ENCODE measurements around the gene CRACDL.

Gene CRACDL

GRCh38 chr2:98815795-98816194 is 120.2 kb downstream of the CRACDL start:
- no peaks in the 10 kb centered on the region for H3K27me3 ChIP-seq (ENCODE audit: control insufficient read depth, insufficient read depth, low read length)
- DNase-seq (ENCODE audit: low read depth, low spot score) = no peak
- H3K36me3 ChIP-seq (ENCODE audit: control insufficient read depth, insufficient read depth, low read length) = no peaks in the 10 kb centered on the region
- no CpG with 5 or more reads among the region's 2 CpGs for WGBS (ENCODE audit: insufficient coverage, insufficient read length)
- H3K27ac ChIP-seq (ENCODE audit: low read length) = no peak overlapping the region
- no peaks in the 10 kb centered on the region for H3K9me3 ChIP-seq (ENCODE audit: control insufficient read depth, insufficient read depth, low read length)
- H3K4me3 ChIP-seq (ENCODE audit: low read length) = no peak overlapping the region
- H3K4me1 ChIP-seq (ENCODE audit: control insufficient read depth, insufficient read depth, low read length) = no peaks in the 10 kb centered on the region

DNA sequence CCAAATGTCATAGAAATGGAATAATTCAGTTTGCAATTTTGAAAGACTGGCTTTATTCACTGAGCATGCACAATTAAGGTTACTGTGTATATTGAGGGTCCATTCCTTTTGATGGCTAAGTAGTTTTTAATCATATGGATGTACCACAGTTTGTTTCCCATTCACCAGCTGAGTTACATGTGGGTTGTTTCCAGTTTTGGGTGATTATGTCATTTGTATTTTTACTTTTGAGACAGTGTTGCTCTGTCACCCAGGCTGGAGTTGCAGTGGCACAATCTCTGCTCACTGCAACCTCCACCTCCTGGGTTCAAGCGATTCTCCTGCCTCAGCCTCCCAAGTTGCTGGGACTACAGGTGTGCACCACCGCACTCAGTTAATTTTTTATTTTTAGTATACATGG is 124.3 kb downstream of the CRACDL start:
- no peaks in the 10 kb centered on the region for H3K27me3 ChIP-seq (ENCODE audit: control insufficient read depth, insufficient read depth, low read length)
- H3K4me3 ChIP-seq (ENCODE audit: low read length) = no peak overlapping the region
- H3K4me1 ChIP-seq (ENCODE audit: control insufficient read depth, insufficient read depth, low read length) = no peaks in the 10 kb centered on the region
- H3K9me3 ChIP-seq (ENCODE audit: control insufficient read depth, insufficient read depth, low read length) = no peaks in the 10 kb centered on the region
- H3K27ac ChIP-seq (ENCODE audit: low read length) = no peak overlapping the region
- no peak for DNase-seq (ENCODE audit: low read depth, low spot score)
- H3K36me3 ChIP-seq (ENCODE audit: control insufficient read depth, insufficient read depth, low read length) = no peaks in the 10 kb centered on the region
- no CpG with 5 or more reads among the region's 2 CpGs for WGBS (ENCODE audit: insufficient coverage, insufficient read length)

- Histone ChIP-seq H3K36me3 (ENCODE audit: control insufficient read depth, insufficient read depth, low read length) (no peaks in the 10 kb centered on the region), H3K27me3 (ENCODE audit: control insufficient read depth, insufficient read depth, low read length) (no peaks in the 10 kb centered on the region), H3K27ac (ENCODE audit: low read length) (no peak overlapping the region), H3K4me3 (ENCODE audit: low read length) (no peak overlapping the region), H3K4me1 (ENCODE audit: control insufficient read depth, insufficient read depth, low read length) (0 out of 2 replicates have a peak, but pooled peaks cover under 1% of the 10 kb centered on the region), H3K9me3 (ENCODE audit: control insufficient read depth, insufficient read depth, low read length) (no peaks in the 10 kb centered on the region)
- no CpG with 5 or more reads among the region's 3 CpGs for WGBS (ENCODE audit: insufficient coverage, insufficient read length)
- no peak for DNase-seq (ENCODE audit: low read depth, low spot score)
Measured at GRCh38 chr2:98810588-98810928, 125.5 kb downstream of the CRACDL start.

GRCh38 chr2:98809878-98810587 is 126.0 kb downstream of the CRACDL start:
- H3K27me3 ChIP-seq (ENCODE audit: control insufficient read depth, insufficient read depth, low read length) = no peaks in the 10 kb centered on the region
- no CpG with 5 or more reads among the region's 7 CpGs for WGBS (ENCODE audit: insufficient coverage, insufficient read length)
- no peak for DNase-seq (ENCODE audit: low read depth, low spot score)
- no peak overlapping the region for H3K27ac ChIP-seq (ENCODE audit: low read length)
- 0 out of 2 replicates have a peak, but pooled peaks cover 1% of the 10 kb centered on the region for H3K4me1 ChIP-seq (ENCODE audit: control insufficient read depth, insufficient read depth, low read length)
- no peaks in the 10 kb centered on the region for H3K9me3 ChIP-seq (ENCODE audit: control insufficient read depth, insufficient read depth, low read length)
- H3K36me3 ChIP-seq (ENCODE audit: control insufficient read depth, insufficient read depth, low read length) = no peaks in the 10 kb centered on the region
- H3K4me3 ChIP-seq (ENCODE audit: low read length) = no peak overlapping the region

DNA sequence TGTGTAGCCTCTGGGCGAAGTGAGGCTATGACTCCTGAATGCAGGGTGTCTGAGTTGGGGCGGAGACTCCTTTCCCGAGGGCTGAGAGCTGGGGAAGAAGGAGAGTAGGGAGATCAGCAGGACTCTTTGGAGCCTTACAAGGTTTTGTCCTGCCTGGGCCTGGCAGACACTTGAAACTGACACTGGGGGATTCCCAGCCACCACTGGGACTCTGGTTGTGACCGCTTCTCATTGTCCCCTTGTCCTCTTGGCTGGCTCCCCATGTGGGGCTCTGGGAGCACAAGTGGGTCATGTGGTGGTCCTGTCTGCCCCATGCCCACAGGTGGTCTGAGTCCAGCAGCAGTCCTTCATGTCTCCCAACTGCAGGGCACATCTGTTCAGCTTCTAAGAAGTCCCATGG is 126.9 kb downstream of the CRACDL start:
- no peaks in the 10 kb centered on the region for H3K27me3 ChIP-seq (ENCODE audit: control insufficient read depth, insufficient read depth, low read length)
- H3K4me1 ChIP-seq (ENCODE audit: control insufficient read depth, insufficient read depth, low read length) = 0 out of 2 replicates have a peak, but pooled peaks cover 1% of the 10 kb centered on the region
- no peak overlapping the region for H3K27ac ChIP-seq (ENCODE audit: low read length)
- DNase-seq (ENCODE audit: low read depth, low spot score) = no peak
- H3K9me3 ChIP-seq (ENCODE audit: control insufficient read depth, insufficient read depth, low read length) = no peaks in the 10 kb centered on the region
- H3K36me3 ChIP-seq (ENCODE audit: control insufficient read depth, insufficient read depth, low read length) = no peaks in the 10 kb centered on the region
- no peak overlapping the region for H3K4me3 ChIP-seq (ENCODE audit: low read length)
- no CpG with 5 or more reads among the region's 4 CpGs for WGBS (ENCODE audit: insufficient coverage, insufficient read length)

DNA sequence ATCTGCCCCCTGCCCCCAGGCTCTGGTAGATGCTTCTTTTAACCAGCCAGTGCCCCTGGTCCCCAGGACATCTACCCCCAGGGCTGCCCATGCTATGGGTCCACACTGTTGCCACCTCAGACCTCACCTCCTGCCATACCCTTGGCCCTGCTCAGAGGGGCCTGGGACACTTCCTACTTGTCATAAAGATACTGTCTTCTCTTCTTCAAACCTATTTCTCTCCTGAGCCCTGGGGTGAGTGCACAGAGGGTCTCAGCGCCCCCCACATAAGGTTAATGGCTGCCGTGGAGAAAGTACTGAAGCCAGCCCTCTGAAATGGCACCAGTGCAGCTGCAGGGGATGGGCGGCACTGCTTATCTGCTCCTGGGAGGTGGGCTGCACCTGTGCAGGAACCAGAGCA is 127.5 kb downstream of the CRACDL start:
- H3K27me3 ChIP-seq (ENCODE audit: control insufficient read depth, insufficient read depth, low read length) = no peaks in the 10 kb centered on the region
- H3K4me3 ChIP-seq (ENCODE audit: low read length) = no peak overlapping the region
- no CpG with 5 or more reads among the region's 3 CpGs for WGBS (ENCODE audit: insufficient coverage, insufficient read length)
- no peak for DNase-seq (ENCODE audit: low read depth, low spot score)
- no peak overlapping the region for H3K27ac ChIP-seq (ENCODE audit: low read length)
- H3K36me3 ChIP-seq (ENCODE audit: control insufficient read depth, insufficient read depth, low read length) = no peaks in the 10 kb centered on the region
- no peaks in the 10 kb centered on the region for H3K9me3 ChIP-seq (ENCODE audit: control insufficient read depth, insufficient read depth, low read length)
- 0 out of 2 replicates have a peak, but pooled peaks cover 1% of the 10 kb centered on the region for H3K4me1 ChIP-seq (ENCODE audit: control insufficient read depth, insufficient read depth, low read length)

- no peak for DNase-seq (ENCODE audit: low read depth, low spot score)
- H3K36me3 ChIP-seq (ENCODE audit: control insufficient read depth, insufficient read depth, low read length) = no peaks in the 10 kb centered on the region
- H3K4me3 ChIP-seq (ENCODE audit: low read length) = no peak overlapping the region
- WGBS (ENCODE audit: insufficient coverage, insufficient read length) = no CpG with 5 or more reads among the region's 9 CpGs
- no peaks in the 10 kb centered on the region for H3K9me3 ChIP-seq (ENCODE audit: control insufficient read depth, insufficient read depth, low read length)
- 0 out of 2 replicates have a peak, but pooled peaks cover 1% of the 10 kb centered on the region for H3K4me1 ChIP-seq (ENCODE audit: control insufficient read depth, insufficient read depth, low read length)
- H3K27me3 ChIP-seq (ENCODE audit: control insufficient read depth, insufficient read depth, low read length) = no peaks in the 10 kb centered on the region
- H3K27ac ChIP-seq (ENCODE audit: low read length) = no peak overlapping the region
Measured at GRCh38 chr2:98807929-98808328, 128.1 kb downstream of the CRACDL start.

DNA sequence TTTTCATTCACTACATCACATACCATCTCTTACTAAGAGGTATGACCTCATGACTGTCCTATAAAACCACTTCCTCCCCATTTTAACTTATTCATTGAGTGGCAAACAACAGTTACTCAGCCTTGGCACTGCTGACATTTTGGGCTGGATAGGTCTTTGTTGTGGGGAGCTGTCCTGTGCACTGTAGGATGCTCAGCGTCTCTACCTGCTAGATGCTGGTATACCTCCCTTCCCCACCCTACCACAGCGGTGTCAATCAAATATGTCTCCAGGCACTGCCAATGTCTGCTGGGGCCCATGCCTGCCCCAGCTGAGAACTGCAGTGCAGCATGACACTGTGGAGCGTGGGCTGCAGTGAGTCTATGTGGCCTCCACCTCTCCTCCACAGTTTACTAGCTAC is 128.8 kb downstream of the CRACDL start:
- Histone ChIP-seq H3K36me3 (ENCODE audit: control insufficient read depth, insufficient read depth, low read length) (no peaks in the 10 kb centered on the region), H3K4me3 (ENCODE audit: low read length) (no peak overlapping the region), H3K27ac (ENCODE audit: low read length) (no peak overlapping the region), H3K4me1 (ENCODE audit: control insufficient read depth, insufficient read depth, low read length) (0 out of 2 replicates have a peak, but pooled peaks cover 1% of the 10 kb centered on the region), H3K9me3 (ENCODE audit: control insufficient read depth, insufficient read depth, low read length) (no peaks in the 10 kb centered on the region), H3K27me3 (ENCODE audit: control insufficient read depth, insufficient read depth, low read length) (no peaks in the 10 kb centered on the region)
- no CpG with 5 or more reads among the region's 3 CpGs for WGBS (ENCODE audit: insufficient coverage, insufficient read length)
- no peak for DNase-seq (ENCODE audit: low read depth, low spot score)

- WGBS (ENCODE audit: insufficient coverage, insufficient read length) = no CpG with 5 or more reads among the region's 7 CpGs
- DNase-seq (ENCODE audit: low read depth, low spot score) = no peak
Measured at GRCh38 chr2:98806236-98806697, 129.8 kb downstream of the CRACDL start.

GRCh38 chr2:98805412-98806171 is 130.4 kb downstream of the CRACDL start:
- no peak overlapping the region for H3K27ac ChIP-seq (ENCODE audit: low read length)
- no peaks in the 10 kb centered on the region for H3K9me3 ChIP-seq (ENCODE audit: control insufficient read depth, insufficient read depth, low read length)
- H3K27me3 ChIP-seq (ENCODE audit: control insufficient read depth, insufficient read depth, low read length) = no peaks in the 10 kb centered on the region
- DNase-seq (ENCODE audit: low read depth, low spot score) = no peak
- H3K4me3 ChIP-seq (ENCODE audit: low read length) = no peak overlapping the region
- WGBS (ENCODE audit: insufficient coverage, insufficient read length) = no CpG with 5 or more reads among the region's 12 CpGs
- H3K4me1 ChIP-seq (ENCODE audit: control insufficient read depth, insufficient read depth, low read length) = 0 out of 2 replicates have a peak, but pooled peaks cover 1% of the 10 kb centered on the region
- no peaks in the 10 kb centered on the region for H3K36me3 ChIP-seq (ENCODE audit: control insufficient read depth, insufficient read depth, low read length)

More at GRCh38 chr2:98806236-98806697, 129.8 kb downstream of the CRACDL start:
- H3K36me3 ChIP-seq (ENCODE audit: control insufficient read depth, insufficient read depth, low read length) = no peaks in the 10 kb centered on the region
- no peak overlapping the region for H3K4me3 ChIP-seq (ENCODE audit: low read length)
- no peaks in the 10 kb centered on the region for H3K27me3 ChIP-seq (ENCODE audit: control insufficient read depth, insufficient read depth, low read length)
- 0 out of 2 replicates have a peak, but pooled peaks cover 1% of the 10 kb centered on the region for H3K4me1 ChIP-seq (ENCODE audit: control insufficient read depth, insufficient read depth, low read length)
- no peak overlapping the region for H3K27ac ChIP-seq (ENCODE audit: low read length)
- H3K9me3 ChIP-seq (ENCODE audit: control insufficient read depth, insufficient read depth, low read length) = no peaks in the 10 kb centered on the region

All from iPS DF 6.9 (cell line).